HEK293 (cell line): ENCODE results near the gene PTGER2.

ENCODE experiments used
- CTCF ChIA-PET: fragments of 350-600 bp; formaldehyde crosslinking; extraction: SDS; loops from one replicate; lab custom pipeline; 2021; ENCODE audit warnings: antibody characterized with exemption; lab: Yijun Ruan, JAX
- POLR2A ChIA-PET: fragments of 300-600 bp; formaldehyde crosslinking; extraction: SDS; loops from one replicate; lab custom pipeline; 2020; ENCODE audit warnings: antibody characterized with exemption, inconsistent platforms; lab: Yijun Ruan, JAX
- H3K27ac ChIP-seq: fragments of 200-500 bp; sonication (Bioruptor generic); 2 replicates; pipeline ENCODE4 v1.5.1; 2014; ENCODE audit warnings: low read depth, low read length, control low read depth, inconsistent platforms; ENCODE audit errors: extremely low read depth
- H3K36me3 ChIP-seq, 2 experiments: fragments of 200-500 bp in 1 of 2; sonication (Bioruptor generic) in 1 of 2; 1 replicate in 1 of 2; 2 replicates in 1 of 2; pipeline ENCODE4 v1.5.1; 2014 to 2017; ENCODE audit warnings: inconsistent platforms in 2 of 2, low read length in 2 of 2; ENCODE audit not compliant: control insufficient read depth in 2 of 2, insufficient read depth in 1 of 2
- H3K4me1 ChIP-seq: fragments of 200-500 bp; sonication (Bioruptor generic); 2 replicates; pipeline ENCODE4 v1.5.1; 2014; ENCODE audit warnings: mild to moderate bottlenecking, low read length, inconsistent platforms; ENCODE audit not compliant: control insufficient read depth, insufficient read depth
- H3K4me3 ChIP-seq: 2 replicates; pipeline ENCODE4 v1.5.1; 2011; ENCODE audit warnings: low read depth, mild to moderate bottlenecking, control low read depth, low read length, moderate library complexity
- H3K9me3 ChIP-seq: fragments of 200-500 bp; sonication (Bioruptor generic); 2 replicates; pipeline ENCODE4 v1.5.1; 2014; ENCODE audit warnings: low read depth, low read length, inconsistent platforms; ENCODE audit not compliant: control insufficient read depth, insufficient read depth
- KLF7 ChIP-seq: fragments of 450-650 bp; formaldehyde crosslinking; IDR thresholded peaks from 2 replicates; pipeline ENCODE4 v1.5.1; 2016; ENCODE audit warnings: missing biosample characterization, missing genetic modification characterization, borderline replicate concordance
- PRDM2 ChIP-seq: fragments of 450-650 bp; formaldehyde crosslinking; IDR thresholded peaks from 2 replicates; pipeline ENCODE4 v1.5.1; 2016; ENCODE audit warnings: missing biosample characterization, missing genetic modification characterization, borderline replicate concordance
- SALL2 ChIP-seq: fragments of 450-650 bp; formaldehyde crosslinking; IDR thresholded peaks from 2 replicates; pipeline ENCODE4 v1.5.0; 2017; ENCODE audit warnings: missing biosample characterization, mild to moderate bottlenecking, missing genetic modification characterization, borderline replicate concordance
- ZBTB44 ChIP-seq: fragments of 450-650 bp; IDR thresholded peaks from 2 replicates; pipeline ENCODE4 v1.5.1; 2018; ENCODE audit warnings: missing biosample characterization, mild to moderate bottlenecking, missing genetic modification characterization
- ZNF138 ChIP-seq: fragments of 450-650 bp; formaldehyde crosslinking; IDR thresholded peaks from 2 replicates; pipeline ENCODE4 v1.5.1; 2016; ENCODE audit warnings: missing biosample characterization, missing genetic modification characterization, borderline replicate concordance
- ZNF2 ChIP-seq: fragments of 450-650 bp; formaldehyde crosslinking; IDR thresholded peaks from 2 replicates; pipeline ENCODE4 v1.5.1; 2016; ENCODE audit warnings: missing biosample characterization, missing genetic modification characterization
- ZNF221 ChIP-seq: fragments of 450-650 bp; formaldehyde crosslinking; IDR thresholded peaks from 2 replicates; pipeline ENCODE4 v1.5.1; 2017; ENCODE audit warnings: missing biosample characterization, missing genetic modification characterization, borderline replicate concordance
- ZNF350 ChIP-seq: fragments of 450-650 bp; formaldehyde crosslinking; IDR thresholded peaks from 2 replicates; pipeline ENCODE4 v1.5.0; 2017; ENCODE audit warnings: missing biosample characterization, mild to moderate bottlenecking, missing genetic modification characterization
- ZNF354C ChIP-seq: fragments of 450-650 bp; formaldehyde crosslinking; IDR thresholded peaks from 2 replicates; pipeline ENCODE4 v1.5.1; 2016; ENCODE audit warnings: missing biosample characterization, missing genetic modification characterization, low read depth, borderline replicate concordance
- ZNF404 ChIP-seq: fragments of 450-650 bp; formaldehyde crosslinking; IDR thresholded peaks from 2 replicates; pipeline ENCODE4 v1.5.1; 2017; ENCODE audit warnings: missing biosample characterization, missing genetic modification characterization
- ZNF416 ChIP-seq: fragments of 450-650 bp; formaldehyde crosslinking; IDR thresholded peaks from 2 replicates; pipeline ENCODE4 v1.5.1; 2016; ENCODE audit warnings: missing biosample characterization, missing genetic modification characterization
- ZNF423 ChIP-seq: fragments of 450-650 bp; formaldehyde crosslinking; IDR thresholded peaks from 2 replicates; pipeline ENCODE4 v1.5.1; 2016; ENCODE audit warnings: missing biosample characterization, missing genetic modification characterization
- ZNF785 ChIP-seq: fragments of 450-650 bp; formaldehyde crosslinking; IDR thresholded peaks from 2 replicates; pipeline ENCODE4 v1.5.1; 2016; ENCODE audit warnings: missing biosample characterization, missing genetic modification characterization
- TF ChIP-seq, protein P1 (sequence below): fragments of 450-650 bp; formaldehyde crosslinking; IDR thresholded peaks from 2 replicates; pipeline ENCODE4 v1.5.1; 2017; ENCODE audit warnings: missing biosample characterization, missing genetic modification characterization

The PTGER2 gene

GRCh38 chr14:52333108-52333507 lies 19.0 kb downstream of the PTGER2 start (continued):
- TF ChIP-seq PRDM2 (tag by site-specific recombination), result no peak
- no peak for TF ChIP-seq ZNF404
- no peak for TF ChIP-seq ZBTB44 (tag by site-specific recombination)
- no peak for TF ChIP-seq ZNF221 (tag by site-specific recombination)
- TF ChIP-seq ZNF350 (tag by site-specific recombination), result no peak
- TF ChIP-seq ZNF354C, result no peak
- TF ChIP-seq, all 188 proteins: peak for 0

GRCh38 chr14:52333823-52334657 lies 19.9 kb downstream of the PTGER2 start:
- Histone ChIP-seq H3K4me3 (no peak overlapping the region), H3K4me1 (peaks cover 8% of the 10 kb centered on the region; the same call in 1 of the 2 replicates), H3K36me3 (no peaks in the 10 kb centered on the region), H3K27ac (no peak overlapping the region), H3K9me3 (no peaks in the 10 kb centered on the region)
- POLR2A ChIA-PET, result no interaction called here
- CTCF ChIA-PET, result interaction anchor here (0.6 kb wide), 1 partner anchor 35 kb away, joined by 3 read pairs; no protein-coding TSS in a partner anchor
- TF ChIP-seq KLF7 (no peak), ZNF423 (no peak), ZNF2 (tag by site-specific recombination) (no peak), ZNF138 (tag by site-specific recombination) (no peak)

GRCh38 chr14:52336241-52336640 lies 22.1 kb downstream of the PTGER2 start:
- ChIA-PET CTCF (no interaction called here), POLR2A (no interaction called here)
- H3K36me3 ChIP-seq, result no peaks in the 10 kb centered on the region
- H3K4me3 ChIP-seq, result no peak overlapping the region
- peaks cover 8% of the 10 kb centered on the region; the same call in 1 of the 2 replicates for H3K4me1 ChIP-seq
- H3K9me3 ChIP-seq, result no peaks in the 10 kb centered on the region
- H3K27ac ChIP-seq, result no peak overlapping the region
- TF ChIP-seq ZNF785 (tag by site-specific recombination) (no peak), ZNF416 (no peak), PRDM2 (tag by site-specific recombination) (no peak), SALL2 (tag by site-specific recombination) (no peak)
- TF ChIP-seq, protein P1, sequence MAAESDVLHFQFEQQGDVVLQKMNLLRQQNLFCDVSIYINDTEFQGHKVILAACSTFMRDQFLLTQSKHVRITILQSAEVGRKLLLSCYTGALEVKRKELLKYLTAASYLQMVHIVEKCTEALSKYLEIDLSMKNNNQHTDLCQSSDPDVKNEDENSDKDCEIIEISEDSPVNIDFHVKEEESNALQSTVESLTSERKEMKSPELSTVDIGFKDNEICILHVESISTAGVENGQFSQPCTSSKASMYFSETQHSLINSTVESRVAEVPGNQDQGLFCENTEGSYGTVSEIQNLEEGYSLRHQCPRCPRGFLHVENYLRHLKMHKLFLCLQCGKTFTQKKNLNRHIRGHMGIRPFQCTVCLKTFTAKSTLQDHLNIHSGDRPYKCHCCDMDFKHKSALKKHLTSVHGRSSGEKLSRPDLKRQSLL (tag by site-specific recombination), result no peak
